Small intestine (tissue), 7 donors: ENCODE results near the gene TEAD1. TPM values are rescaled to one million over a fixed set of nuclear protein-coding genes. Genes with fewer than 3 reads are reported as not detected.

Experiments
- DNase-seq, 2 donors: peaks; one replicate each; pipeline versions ENCODE4 v3.0.0 to v3.0.0-alpha.2; 2013
- FAIRE-seq: peaks from 2 replicates; lab custom pipeline; 2012; peaks lifted over from hg19 to GRCh38; lab: Jason Lieb, UNC
- H3K27ac ChIP-seq, 3 donors: one replicate each; pipeline ENCODE4 v1.5.1; 2013; ENCODE audit warnings: low read length in 2 of 3, mild to moderate bottlenecking in 2 of 3, control low read depth in 1 of 3, inconsistent platforms in 1 of 3, low read depth in 1 of 3, moderate library complexity in 1 of 3
- H3K27me3 ChIP-seq, 3 donors: one replicate each; pipeline ENCODE4 v1.6.1; 2013; ENCODE audit warnings: low read length in 3 of 3, inconsistent platforms in 1 of 3; ENCODE audit not compliant: control insufficient read depth in 3 of 3, insufficient read depth in 3 of 3
- H3K36me3 ChIP-seq, 3 donors: one replicate each; pipeline ENCODE4 v1.6.1; 2013; ENCODE audit warnings: low read length in 3 of 3, inconsistent platforms in 1 of 3, low read depth in 1 of 3, mild to moderate bottlenecking in 1 of 3, moderate library complexity in 1 of 3; ENCODE audit not compliant: control insufficient read depth in 3 of 3, insufficient read depth in 2 of 3
- H3K4me1 ChIP-seq, 3 donors: one replicate each; pipeline ENCODE4 v1.6.1; 2013; ENCODE audit warnings: low read length in 2 of 3, inconsistent platforms in 1 of 3, low read depth in 1 of 3, mild to moderate bottlenecking in 1 of 3, moderate library complexity in 1 of 3; ENCODE audit not compliant: control insufficient read depth in 3 of 3, insufficient read depth in 2 of 3
- H3K4me3 ChIP-seq, 3 donors: one replicate each; pipeline ENCODE4 v1.5.1; 2013; ENCODE audit warnings: low read length in 3 of 3, control low read depth in 1 of 3, inconsistent platforms in 1 of 3, low read depth in 1 of 3, mild to moderate bottlenecking in 1 of 3, moderate library complexity in 1 of 3
- H3K9me3 ChIP-seq, 2 donors: one replicate each; pipeline ENCODE4 v1.6.1; 2013; ENCODE audit warnings: low read depth in 1 of 2, low read length in 1 of 2; ENCODE audit not compliant: control insufficient read depth in 2 of 2, insufficient read depth in 1 of 2
- WGBS, 3 donors: extraction: QIAGEN DNeasy Blood & Tissue Kit; methylation state at CpG; one replicate each; pipeline ENCODE4 v1.1.7; 2013; 5-methylcytosine and 5-hydroxymethylcytosine counted together
- polyA plus RNA-seq, 4 donors: library from polyadenylated mRNA; stranded (reverse) in 3 of 4; unstranded in 1 of 4; fragments of 200-250 nt in 3 of 4; fragments of 120-200 nt in 1 of 4; gene quantifications; one replicate each; pipeline versions ENCODE4 v1.2.1 to v1.2.3, GENCODE V29; 2013
- donor health status: healthy with polysubstance abuse.
- donor health status: control.
- donor health status: control.
- donor health status: Bipolar disorder and iron deficiency.
- donor health status: healthy.

The TEAD1 gene
- polyA plus RNA-seq, 4 donors, result 3.2 to 29.3 (median 7.6) TPM

DNA sequence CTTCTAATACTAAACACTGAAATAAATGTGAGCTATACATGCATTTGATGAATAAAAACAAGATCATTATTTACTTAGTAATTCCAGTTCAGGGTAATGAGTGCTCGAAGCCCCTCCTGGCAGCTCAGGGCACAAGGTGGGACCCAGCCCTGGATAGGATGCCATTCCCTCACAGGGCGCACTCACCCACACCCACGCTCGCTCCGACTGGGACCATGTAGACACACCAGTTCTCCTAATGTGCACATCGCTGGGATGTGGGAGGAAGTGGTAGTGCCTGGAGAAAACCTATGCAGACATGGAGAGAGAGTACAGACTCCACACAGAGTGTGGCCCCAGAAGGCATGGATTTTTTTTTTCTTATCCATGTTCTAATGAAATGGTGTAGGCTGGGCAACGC lies 290.4 kb downstream of the TEAD1 start:
- no peak overlapping the region for H3K27ac ChIP-seq
- H3K27me3 ChIP-seq, result no peaks in the 10 kb centered on the region
- DNase-seq (no peak), FAIRE-seq (no peak)
- WGBS, 3 donors, result 85 to 88% (median 87%) methylated on average over 7 of the region's 7 CpGs
- H3K4me3 ChIP-seq, result no peak overlapping the region
- no peaks in the 10 kb centered on the region for H3K36me3 ChIP-seq
- H3K4me1 ChIP-seq, result no peaks in the 10 kb centered on the region
- H3K9me3 ChIP-seq, result no peaks in the 10 kb centered on the region

DNA sequence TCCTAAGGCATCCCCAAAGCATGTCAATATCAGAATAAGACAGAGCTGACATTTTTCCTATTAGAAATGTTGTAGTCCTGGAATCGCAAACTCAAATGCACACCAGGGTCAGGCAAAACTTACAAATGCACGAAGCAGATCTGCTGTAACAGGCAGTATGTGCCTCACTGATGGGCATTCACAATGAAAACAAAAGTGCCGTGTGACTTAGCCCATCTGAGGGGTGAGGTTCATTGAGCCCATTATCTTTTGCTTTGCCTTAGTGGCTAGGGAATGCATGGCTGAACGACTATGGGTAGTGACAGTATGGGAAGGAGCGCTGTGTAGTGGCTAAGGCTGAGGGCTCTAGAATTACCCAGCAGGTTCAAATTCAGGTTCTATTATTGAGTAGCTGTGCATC lies 291.8 kb downstream of the TEAD1 start:
- no peak overlapping the region for H3K27ac ChIP-seq
- H3K36me3 ChIP-seq, result no peaks in the 10 kb centered on the region
- H3K9me3 ChIP-seq, result no peaks in the 10 kb centered on the region
- WGBS, 3 donors, result 85 to 88% (median 86%) methylated on average over 5 of the region's 5 CpGs
- no peaks in the 10 kb centered on the region for H3K4me1 ChIP-seq
- no peak overlapping the region for H3K4me3 ChIP-seq
- no peaks in the 10 kb centered on the region for H3K27me3 ChIP-seq
- no peak for DNase-seq
- no peak for FAIRE-seq

DNA sequence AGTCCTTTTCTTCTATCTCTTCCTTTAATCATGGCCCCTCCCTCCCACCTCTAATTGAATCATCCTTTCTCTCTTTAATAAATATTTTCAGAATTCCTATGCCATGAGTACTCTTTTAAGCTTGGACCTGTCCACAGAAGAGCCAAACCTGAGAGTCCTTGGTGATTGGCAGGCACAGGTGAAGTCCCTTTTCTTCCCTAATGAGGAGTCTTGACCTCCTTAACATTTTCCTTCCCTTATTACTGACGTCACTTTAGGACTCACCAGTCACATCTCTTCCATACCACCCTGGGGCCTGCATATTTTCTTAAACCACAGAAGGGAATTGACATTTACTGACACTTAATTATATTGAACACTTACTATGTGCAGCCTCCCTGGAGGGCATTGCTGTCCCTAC lies 293.9 kb downstream of the TEAD1 start:
- Histone ChIP-seq H3K9me3 (no peaks in the 10 kb centered on the region), H3K4me1 (no peaks in the 10 kb centered on the region), H3K27ac (no peak overlapping the region), H3K4me3 (no peak overlapping the region), H3K36me3 (no peaks in the 10 kb centered on the region), H3K27me3 (no peaks in the 10 kb centered on the region)
- WGBS, 3 donors, result 73 to 83% (median 78%) methylated on average over 1 of the region's 1 CpG
- DNase-seq (no peak), FAIRE-seq (no peak)

DNA sequence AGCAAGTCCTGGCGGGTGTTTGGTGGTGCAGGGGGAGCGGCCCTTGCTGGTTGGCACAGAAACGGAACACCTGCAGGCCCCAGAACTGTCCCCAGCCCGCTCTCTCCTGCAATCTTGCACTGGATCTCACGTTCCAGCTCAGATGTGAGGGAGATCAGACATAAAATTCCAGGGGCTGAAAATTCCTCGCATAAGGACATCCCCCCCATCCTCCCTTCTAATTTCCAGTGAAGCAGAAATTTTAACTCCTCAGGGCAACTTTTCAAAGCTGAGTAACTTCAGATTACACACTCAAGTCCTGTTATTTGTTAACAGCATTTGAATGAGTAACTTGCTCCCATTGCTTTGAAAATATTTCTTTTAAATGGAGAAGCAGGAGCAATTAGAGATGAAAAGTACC lies 294.6 kb downstream of the TEAD1 start:
- WGBS, 3 donors, result 86 to 88% (median 86%) methylated on average over 6 of the region's 6 CpGs
- no peaks in the 10 kb centered on the region for H3K4me1 ChIP-seq
- DNase-seq, result no peak
- no peaks in the 10 kb centered on the region for H3K9me3 ChIP-seq
- FAIRE-seq, result no peak
- no peaks in the 10 kb centered on the region for H3K27me3 ChIP-seq
- no peak overlapping the region for H3K4me3 ChIP-seq
- no peaks in the 10 kb centered on the region for H3K36me3 ChIP-seq
- H3K27ac ChIP-seq, result no peak overlapping the region

DNA sequence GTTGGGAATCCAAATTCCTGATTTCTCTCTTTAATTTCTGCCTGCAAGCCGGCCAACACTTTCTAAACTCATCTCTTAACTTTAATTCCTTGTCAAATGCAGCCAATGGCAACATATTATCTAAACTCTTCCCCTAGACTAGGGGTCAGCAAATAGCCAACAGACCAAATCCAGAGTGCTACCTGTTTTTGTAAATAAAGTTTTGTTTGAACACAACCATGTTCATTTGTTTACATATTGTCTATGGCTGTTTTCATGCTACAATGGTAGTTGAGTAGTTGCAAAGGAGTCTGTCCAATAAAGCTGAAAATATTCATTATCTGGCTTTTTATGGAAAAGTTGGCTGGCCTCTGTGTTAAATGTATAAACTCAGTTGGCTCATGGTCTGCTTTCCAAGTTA lies 297.7 kb downstream of the TEAD1 start:
- Histone ChIP-seq H3K27ac (no peak overlapping the region), H3K4me3 (no peak overlapping the region), H3K27me3 (no peaks in the 10 kb centered on the region), H3K4me1 (no peaks in the 10 kb centered on the region), H3K36me3 (no peaks in the 10 kb centered on the region), H3K9me3 (no peaks in the 10 kb centered on the region)
- FAIRE-seq (no peak), DNase-seq (no peak)
- WGBS, 3 donors, result 82 to 89% (median 87%) methylated on average over 1 of the region's 1 CpG

DNA sequence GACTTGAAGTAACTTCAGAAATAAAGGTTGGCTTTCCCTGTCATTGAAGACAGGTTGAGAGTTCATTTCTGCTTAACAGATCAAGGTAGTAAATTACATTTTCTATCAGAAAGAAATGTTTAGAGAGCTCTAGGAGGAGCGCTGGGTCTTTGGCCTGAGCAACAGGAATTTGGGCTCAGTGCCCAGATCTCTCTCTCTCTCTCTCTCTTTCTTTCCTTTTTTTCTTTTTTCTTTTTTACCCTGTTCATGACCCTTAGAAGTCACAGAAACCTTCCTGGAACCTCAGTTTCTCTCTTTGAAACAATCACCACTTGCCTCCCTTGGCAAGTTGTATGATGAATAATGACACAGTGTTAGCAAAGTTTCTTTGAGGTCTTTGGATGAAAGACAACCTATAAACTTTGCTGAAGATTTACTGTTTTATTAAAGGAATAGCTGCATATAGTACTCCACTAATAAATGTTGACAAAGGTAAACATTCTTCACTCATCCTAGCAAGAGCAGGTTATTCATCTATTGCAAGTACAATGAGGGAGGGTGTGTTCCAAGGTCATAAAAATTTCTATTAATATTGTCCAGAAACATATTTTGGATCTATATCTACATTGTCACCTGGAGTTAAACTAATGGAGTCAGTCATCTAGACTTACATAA lies 299.4 kb downstream of the TEAD1 start:
- FAIRE-seq, result no peak

DNA sequence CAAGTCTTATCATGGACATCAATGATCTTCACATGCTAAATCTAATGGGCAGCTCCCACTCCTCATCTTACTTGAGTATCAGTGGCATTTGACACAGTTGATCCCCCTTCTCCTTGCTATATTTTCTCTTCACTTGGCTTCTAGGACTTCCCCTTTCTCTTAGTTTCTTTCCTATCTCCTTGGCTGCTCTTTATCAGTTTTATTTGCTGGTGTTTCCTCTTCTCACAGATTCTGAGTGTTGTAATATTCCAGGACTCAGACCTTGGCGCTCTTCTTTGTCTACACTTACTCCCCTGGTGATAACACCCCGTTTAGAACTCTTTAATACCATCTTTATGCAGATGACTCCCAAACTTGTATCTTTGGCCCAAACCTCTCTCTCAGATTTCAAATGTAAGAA lies 301.0 kb downstream of the TEAD1 start:
- 28 to 46% (median 28%) methylated on average over 2 of the region's 2 CpGs for WGBS, 3 donors
- H3K27ac ChIP-seq, result no peak overlapping the region

More for the DNA sequence above, 299.4 kb downstream of the TEAD1 start:
- no peaks in the 10 kb centered on the region for H3K27me3 ChIP-seq
- WGBS, 3 donors, result 9 to 48% (median 39%) methylated on average over 1 of the region's 1 CpG
- peak in 1 of 2 donors; percentile 49 for DNase-seq
- H3K4me3 ChIP-seq, result no peak overlapping the region
- no peaks in the 10 kb centered on the region for H3K9me3 ChIP-seq
- no peaks in the 10 kb centered on the region for H3K36me3 ChIP-seq
- H3K4me1 ChIP-seq, result no peaks in the 10 kb centered on the region
- no peak overlapping the region for H3K27ac ChIP-seq

DNA sequence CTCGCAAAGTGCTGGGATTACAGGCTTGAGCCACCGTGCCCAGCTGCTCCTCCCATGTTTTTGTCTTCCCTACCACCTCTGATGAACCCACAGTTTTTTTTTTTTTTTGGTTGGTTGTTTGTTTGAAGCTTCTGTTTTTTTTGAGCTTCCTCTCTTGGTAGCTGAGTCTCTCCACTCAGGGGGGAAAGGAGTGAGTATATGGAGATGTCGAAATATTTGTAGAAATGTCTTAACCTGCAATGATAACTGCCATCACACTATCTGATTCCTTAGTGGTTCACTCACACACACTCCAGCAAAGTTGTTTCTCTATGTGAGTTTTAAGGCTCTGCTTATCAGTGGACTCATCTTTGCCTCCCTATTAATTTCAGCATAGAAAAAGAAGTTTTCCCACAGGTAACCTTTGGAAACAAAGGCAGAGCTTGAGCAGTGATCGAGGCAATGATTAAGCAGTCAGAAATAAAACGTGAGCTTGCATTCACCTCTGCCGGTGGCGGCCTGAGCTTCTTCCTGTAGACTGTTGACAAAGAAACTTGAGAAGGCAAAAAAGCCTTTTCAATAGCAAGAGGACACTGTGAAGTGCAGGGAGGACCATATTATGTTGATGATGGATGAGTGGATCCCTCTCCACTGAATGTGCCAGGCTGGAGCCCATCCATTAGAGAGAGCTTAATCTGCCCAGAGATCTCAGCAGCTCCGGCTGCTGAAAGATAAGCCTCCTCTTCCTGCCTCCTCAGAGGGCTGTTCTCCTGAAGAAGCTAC lies 305.9 kb downstream of the TEAD1 start:
- H3K4me1 ChIP-seq, result peaks cover 0 to 11% (median 0%) of the 10 kb centered on the region in 3 donors
- 52 to 70% (median 58%) methylated on average over 8 of the region's 8 CpGs for WGBS, 3 donors
- H3K4me3 ChIP-seq, result no peak overlapping the region
- H3K9me3 ChIP-seq, result no peaks in the 10 kb centered on the region
- H3K27ac ChIP-seq, result no peak overlapping the region
- H3K36me3 ChIP-seq, result no peaks in the 10 kb centered on the region
- DNase-seq (no peak), FAIRE-seq (no peak)
- peaks cover 0 to 4% (median 0%) of the 10 kb centered on the region in 3 donors for H3K27me3 ChIP-seq

More for the DNA sequence above, 301.0 kb downstream of the TEAD1 start:
- DNase-seq, result no peak
- no peaks in the 10 kb centered on the region for H3K4me1 ChIP-seq
- H3K9me3 ChIP-seq, result no peaks in the 10 kb centered on the region
- H3K4me3 ChIP-seq, result no peak overlapping the region
- no peak for FAIRE-seq
- H3K27me3 ChIP-seq, result no peaks in the 10 kb centered on the region
- H3K36me3 ChIP-seq, result no peaks in the 10 kb centered on the region
